GM18520 (cell line): Measurements from ENCODE around the gene CALY.

Experiments
- ATAC-seq: cut with Tn5 transposase; IDR thresholded peaks from one replicate; pipeline ENCODE4 v1.9.1; 2021; ENCODE audit not compliant: unreplicated experiment

CALY gene

DNA sequence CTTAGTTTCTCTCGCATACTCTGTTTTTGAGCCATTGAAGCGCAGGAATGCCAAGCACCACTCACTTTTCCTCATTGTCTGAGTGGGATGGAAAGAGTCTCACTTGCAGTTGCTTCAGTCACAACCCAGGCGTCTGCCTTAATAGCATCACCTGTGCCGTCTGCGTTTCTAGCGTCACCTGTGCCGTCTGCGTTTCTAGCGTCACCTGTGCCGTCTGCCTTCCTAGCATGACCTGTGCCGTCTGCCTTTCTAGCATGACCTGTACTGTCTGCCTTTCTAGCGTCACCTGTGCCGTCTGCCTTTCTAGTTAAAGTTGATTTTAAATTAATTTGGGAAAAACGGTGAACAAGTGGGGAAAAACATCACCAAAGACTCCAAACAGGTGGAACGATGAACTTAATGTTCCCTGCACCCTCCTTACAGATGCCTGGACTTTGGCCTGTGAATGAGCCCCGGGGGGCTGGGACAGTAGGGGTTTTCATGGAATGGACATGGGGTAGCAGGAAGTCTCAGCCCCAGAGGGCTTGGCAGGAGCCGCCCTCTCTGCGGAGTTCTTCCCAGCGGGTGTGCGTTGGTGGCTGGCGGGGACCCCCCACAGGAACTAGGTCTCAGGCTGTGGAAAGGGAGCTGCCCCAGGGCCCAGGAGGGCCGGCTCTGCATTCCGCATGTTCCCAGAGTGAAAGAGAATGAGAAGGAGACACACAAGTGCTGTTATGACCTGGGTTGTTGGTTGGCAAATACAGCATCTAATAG is 24.5 kb downstream of the CALY start:
- no peak for ATAC-seq

DNA sequence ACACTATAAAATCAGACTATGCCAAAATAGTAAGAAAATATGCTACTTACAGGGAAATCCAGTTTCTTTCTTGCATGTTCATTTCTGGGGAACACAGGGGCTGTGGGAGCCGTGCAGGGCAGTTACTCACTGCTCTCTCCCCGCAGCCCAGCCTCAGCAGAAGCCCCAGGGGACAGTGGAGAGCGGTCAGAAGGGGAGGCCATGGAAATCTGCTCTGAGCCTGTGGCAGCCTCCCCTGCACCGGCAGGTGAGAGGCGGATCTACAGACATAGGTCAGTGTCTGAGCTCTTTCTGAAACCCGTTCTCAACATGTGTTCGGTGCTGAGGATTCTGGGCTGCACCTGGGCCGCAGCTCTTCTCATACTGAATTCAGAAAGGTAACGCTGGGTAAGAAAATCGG is 25.1 kb downstream of the CALY start:
- ATAC-seq, result no peak

DNA sequence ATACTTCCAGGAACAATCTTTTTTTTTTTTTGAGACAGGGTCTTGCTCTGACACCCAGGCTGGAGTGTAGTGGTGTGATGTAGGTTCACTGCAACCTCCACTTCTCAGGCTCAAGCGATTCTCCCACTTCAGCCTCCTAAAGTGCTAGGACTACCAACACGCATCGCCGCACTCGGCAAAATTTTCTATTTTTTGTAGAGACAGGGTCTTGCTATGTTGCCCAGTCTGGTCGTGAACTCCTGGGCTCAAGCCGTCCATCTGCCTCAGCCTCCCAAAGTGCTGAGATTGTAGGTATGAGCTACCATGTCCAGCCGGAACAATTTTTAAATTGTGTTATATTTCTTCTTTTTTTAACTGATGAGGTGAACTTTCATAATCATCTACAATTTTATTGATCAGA is 25.9 kb downstream of the CALY start:
- no peak for ATAC-seq

DNA sequence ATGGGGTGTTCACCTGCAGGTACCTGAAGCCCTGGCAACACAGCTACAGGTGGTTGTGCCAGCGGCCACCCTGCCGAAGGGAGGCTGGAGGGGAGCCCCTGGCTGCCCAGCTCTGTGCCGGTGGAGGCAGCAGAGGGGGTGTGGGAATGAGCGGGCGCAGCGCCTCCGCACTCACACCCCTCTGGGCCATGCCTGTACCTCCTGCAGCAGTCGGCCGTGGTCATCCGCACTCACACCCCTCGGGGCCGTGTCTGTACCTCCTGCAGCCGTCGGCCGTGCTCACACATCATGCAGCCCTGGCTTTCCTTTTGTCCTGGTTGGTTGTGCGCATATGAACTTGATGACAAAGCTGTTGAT is 26.3 kb downstream of the CALY start:
- no peak for ATAC-seq

DNA sequence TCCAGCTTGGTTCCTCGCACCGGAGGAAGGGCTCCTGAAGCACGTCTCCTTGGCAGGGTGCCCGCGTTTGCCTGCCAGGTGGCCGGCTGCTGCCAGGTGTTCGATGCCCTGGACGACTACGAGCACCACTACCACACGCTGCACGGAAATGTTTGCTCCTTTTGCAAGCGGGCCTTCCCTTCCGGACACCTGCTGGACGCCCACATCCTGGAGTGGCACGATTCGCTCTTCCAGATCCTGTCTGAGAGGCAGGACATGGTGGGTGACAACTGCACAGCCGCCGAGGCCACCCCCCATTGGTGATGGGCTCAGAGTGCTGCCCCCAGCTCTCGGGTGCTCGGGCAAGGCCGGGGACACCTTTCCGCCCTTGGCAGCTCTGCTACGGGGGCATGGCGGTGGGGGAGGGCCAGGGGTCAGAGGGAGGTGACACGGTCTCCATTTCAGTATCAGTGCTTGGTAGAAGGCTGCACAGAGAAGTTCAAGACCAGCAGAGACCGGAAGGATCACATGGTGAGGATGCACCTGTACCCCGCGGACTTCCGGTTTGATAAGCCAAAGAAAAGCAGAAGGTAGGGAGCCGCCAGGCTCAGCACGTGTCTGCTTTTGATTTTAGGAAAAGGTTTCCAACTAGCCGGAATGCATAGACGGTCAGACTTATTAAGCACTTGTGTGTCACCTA is 26.8 kb downstream of the CALY start:
- ATAC-seq, result no peak

DNA sequence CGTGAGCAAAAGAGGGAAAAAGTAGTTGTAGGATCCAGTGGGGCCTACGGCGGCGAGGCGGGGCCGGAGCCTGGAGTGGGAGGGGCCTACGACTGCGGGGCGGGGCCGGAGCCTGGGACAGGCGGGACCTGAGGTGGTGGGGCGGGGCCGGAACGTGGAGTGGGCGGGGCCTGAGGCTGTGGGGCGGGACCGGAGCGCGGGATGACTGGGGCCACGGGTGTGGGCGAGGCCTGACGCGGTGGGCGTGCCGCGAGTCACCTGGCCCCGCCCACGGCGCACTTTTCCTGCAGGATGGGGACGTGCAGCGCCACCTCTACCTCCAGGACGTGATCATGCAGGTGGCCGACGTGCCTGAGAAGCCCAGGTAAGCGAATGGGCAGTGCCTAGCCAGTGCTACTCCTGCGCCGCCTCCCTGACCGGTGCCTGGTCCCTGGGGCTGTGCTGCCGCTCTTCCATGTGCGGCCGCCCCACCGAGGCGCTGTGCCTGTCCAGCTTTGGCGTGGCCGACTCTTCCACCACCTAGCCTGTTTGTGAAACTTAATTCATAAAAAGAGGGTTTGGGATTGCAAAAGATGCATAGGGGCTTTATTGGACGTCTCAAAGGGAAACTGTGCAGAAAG is 27.5 kb downstream of the CALY start:
- peak; percentile 66 for ATAC-seq

DNA sequence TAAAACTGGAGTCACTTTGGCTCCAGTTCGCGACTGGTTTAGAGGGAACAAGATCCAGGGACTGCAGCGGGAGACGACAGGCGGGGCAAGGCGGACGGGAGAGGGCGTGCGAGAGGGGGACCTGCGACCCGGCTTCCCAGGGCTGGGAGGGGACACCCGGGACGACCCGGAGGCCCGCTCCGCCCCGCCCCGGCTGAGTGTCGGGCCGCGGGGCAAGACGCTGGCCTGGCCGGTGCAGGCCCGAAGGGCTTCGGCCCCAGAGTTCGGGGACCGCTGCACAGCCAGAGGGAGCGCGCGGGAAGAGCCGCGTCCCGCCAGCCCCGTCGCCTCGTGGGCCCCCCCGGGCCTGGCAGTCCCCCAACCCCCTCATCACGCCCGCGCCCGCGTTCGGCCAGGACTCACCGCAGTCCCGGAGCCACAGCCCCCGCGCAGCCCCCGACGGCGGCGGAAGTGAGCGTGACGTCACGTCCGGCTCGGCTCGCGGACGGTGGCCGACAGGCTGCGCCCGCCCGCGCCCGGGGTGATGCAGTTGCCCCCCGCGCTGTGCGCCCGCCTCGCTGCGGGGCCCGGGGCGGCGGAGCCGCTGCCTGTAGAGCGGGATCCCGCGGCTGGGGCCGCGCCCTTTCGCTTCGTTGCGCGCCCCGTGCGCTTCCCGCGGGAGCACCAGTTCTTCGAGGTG is 28.1 kb downstream of the CALY start, which contains the start of the genes TUBGCP2 and ZNF511:
TSS of gene TUBGCP2 (minus strand) at position 452 of the 679 bp plus-strand sequence. CDS start 5,931 bp downstream, outside the sequence.
TSS of gene ZNF511 (plus strand) at position 494 of the 679 bp plus-strand sequence. CDS start at position 524, 30 bp downstream.
- ATAC-seq, result peak; percentile 71

DNA sequence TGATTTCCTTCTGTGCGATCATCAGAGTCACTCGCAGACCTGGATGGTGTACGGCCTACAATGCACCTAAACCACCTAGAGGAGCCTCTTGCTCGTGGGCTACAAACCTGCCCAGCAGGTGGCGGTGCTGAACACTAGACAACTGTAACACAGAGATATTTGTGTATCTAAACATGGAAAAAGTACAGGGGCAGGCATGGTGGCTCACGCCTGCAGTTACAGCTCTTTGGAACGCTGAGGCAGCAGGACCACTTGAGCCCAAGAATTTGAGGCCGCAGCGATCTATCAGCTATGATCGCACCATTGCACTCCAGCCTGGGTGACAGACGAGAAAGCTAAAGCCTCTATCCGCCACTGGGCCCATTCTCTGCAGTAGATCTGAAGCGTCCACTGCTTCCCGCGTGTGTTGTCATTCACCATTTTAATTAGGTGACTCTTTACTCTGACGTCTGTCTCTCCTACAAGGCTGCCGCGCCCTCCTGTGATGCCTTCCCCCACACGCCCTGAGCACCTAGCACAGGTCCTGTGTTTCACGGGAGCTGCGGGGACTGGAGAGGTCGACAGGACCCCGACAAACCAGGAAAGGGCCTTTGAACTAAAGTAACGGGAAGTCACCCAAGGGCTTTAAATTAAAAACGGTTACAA is 28.8 kb downstream of the CALY start:
- peak; percentile 33 for ATAC-seq

DNA sequence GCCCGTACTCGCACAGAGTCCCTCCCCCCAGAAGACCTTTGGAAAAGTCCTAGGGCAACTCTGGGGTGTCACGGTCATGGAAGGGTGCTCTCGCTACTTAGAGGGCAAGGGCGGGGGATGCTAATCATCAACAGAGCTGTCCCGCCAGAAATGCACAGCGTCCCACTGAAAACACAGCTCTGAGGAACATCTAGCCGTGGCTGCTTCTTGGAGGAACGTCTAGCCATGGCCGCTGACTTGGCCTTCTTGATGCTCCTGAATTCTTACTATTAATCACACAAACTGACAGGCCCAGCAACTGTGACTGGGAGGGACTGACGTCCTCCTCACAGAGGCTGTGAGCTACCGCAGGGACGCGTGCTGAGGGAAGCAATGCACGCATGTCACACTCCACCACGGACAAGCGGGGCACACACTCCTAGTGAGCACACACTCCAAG is 29.7 kb downstream of the CALY start:
- ATAC-seq, result no peak

DNA sequence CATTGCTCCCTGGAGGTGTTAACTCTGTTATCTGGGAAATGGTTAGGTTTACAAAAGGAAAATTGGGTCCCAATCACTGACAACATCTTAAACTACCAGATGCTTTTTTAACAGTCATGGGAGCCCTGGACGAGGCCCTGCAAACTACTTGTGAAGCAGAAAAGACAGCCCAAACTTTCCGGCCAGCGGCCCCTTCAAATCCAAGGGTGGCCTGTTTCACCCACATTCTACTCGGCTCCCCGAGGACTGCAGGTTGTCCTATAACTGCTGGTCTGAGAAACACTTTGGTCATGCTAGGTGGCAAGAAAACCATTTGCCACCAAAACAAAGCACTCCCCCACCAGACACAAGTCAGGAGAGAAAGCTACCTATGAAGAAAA is 30.6 kb downstream of the CALY start:
- ATAC-seq, result no peak

DNA sequence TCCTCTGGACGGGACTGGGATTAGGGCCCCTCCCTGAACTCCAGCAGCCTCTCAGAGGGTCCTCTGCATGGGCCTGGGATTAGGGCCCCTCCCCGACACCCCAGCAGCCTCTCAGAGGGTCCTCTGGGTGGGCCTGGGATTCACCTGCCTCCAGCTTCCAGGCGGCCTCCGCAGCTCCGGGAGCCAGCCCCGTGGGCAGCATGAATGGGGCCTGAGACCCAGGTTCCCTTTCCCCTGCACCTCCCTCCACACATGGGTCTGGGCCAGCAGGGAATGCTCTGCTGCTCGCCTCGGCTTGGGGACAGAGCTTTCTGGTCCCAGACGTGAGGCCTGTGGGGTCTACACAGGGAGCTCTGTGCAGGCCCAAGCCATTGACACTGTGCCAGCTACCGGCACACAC is 33.5 kb downstream of the CALY start:
- ATAC-seq, result no peak

DNA sequence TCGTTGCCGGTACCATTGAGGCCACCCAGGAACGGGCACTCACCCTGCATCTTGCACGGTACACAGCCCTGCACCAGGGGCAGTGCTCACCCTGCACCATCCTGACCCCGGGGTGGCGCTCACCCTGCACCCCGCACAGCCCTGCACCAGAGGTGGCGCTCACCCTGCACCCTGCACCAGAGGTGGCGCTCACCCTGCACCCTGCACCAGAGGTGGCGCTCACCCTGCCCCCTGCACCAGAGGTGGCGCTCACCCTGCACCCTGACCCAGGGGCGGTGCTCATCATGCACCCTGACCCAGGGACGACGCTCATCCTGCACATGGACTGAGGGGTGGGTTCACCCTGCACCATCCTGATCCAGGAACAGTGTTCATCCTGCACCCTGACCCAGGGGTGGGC is 34.5 kb downstream of the CALY start:
- no peak for ATAC-seq

DNA sequence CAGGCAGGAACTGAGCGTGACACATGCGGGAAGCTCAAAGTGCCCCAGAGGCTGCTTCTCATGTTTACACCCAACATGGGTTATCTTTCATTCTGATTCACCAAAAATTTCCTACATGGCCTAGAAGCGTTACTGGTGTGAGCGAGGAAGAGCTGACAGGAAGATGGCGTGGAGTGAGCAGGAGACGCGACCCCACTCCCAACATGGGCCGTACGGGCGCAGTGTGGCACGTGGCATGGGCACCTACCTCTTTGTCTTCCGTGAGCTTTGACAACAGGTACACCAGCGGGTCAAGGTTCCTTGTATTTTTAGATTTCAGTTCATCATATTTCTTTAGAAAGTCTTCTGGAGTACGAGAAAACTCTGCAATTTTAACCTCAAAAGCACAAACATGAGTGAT is 37.0 kb downstream of the CALY start:
- no peak for ATAC-seq

DNA sequence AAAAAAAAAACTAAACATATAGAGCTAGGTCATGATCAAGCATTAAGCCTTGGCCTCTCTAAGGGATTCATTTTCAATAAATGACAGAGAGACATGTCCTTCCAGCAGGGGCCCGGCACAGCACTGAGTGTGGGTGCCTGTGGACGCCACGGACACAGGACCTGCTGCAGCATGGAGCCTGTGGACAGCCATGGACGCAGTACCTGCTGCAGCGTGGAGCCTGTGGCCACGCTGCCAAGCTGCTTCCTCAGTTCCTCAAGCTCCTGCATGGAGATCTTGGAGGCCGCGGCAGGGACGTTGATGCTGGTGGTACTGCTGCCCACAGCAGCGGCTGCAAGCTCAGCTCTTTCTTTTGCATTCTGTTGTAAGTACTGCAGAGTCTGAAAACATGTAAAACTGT is 37.5 kb downstream of the CALY start:
- ATAC-seq, result no peak

DNA sequence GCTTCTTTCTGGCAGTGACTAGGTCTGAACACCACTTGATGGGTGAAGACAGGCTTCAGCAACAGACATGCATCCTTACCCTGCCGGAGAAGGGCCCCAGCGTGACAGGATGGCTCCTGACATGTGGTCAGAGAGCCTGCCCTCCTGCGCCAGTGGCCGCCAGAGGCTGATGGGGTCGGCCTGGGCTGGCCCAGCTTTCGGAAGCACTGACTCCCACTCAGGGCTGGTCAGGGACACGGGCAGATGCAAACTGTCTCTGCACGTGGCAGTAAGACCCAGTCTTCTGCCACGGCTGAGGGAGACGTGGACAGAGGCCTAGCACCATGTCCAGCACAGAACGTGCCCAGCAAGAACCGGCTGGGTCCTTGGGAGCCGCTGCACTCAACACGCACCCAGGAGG is 38.2 kb downstream of the CALY start:
- ATAC-seq, result no peak

DNA sequence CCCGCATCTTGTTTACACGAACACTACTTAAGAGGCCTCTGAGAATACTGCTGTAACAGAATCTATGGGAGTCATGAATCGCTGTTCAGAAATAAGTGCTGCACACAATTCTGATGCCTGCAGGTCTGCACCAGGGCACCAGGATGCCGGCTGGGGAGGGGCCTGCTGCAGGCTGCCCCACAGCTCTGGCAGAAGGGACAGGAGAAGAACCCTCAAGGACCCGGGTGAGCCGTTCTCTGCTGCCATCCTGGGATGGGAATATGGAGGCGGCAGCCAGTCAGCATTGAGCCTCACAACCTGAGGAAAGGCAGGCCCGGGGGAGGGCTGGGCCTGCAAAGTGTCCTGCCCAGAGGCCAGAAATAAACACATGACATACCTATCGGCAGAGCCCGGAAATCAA is 39.2 kb downstream of the CALY start:
- ATAC-seq, result no peak

DNA sequence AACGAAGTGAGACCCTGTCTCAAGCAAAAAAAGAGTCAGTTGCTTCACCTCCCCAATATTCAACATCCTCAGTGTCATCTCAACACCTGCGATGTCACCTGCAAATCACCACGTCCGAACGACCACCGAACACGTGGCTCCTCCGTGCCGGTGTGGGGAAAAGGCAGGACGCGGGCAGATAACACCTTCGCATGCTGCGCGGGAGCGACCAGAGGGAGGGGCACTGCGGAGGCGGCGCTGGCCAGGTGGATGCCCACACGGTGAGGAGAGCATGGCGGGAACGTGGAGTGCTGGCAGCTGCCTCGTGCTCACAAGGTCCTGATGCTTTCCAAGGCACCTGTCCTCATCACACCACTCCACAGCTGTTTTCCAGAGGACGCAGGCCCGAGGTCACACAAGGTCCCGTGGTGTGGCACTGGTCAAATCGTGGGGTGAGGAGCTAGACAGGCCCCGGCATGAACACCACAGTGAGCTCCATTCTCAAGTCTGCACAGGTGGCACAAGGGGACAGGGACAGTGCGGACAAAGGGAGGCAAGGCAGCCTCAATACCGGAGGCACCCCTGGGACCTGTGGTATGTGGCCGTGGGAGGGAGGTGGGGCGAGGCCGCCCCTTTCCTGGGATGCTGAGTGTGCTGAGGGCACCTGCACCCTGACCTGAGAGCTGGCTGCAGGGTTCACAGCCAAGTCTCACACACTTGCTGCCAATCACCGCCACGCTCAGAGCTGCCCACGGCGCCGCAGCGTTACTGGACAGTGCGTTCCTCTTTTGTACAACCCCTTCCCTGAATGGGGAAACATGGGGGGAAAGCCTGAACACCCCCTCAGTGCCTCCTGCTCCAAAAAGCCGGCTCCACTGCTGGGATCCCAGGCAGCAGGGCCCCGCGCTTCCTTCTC is 41.0 kb downstream of the CALY start:
- ATAC-seq, result no peak

DNA sequence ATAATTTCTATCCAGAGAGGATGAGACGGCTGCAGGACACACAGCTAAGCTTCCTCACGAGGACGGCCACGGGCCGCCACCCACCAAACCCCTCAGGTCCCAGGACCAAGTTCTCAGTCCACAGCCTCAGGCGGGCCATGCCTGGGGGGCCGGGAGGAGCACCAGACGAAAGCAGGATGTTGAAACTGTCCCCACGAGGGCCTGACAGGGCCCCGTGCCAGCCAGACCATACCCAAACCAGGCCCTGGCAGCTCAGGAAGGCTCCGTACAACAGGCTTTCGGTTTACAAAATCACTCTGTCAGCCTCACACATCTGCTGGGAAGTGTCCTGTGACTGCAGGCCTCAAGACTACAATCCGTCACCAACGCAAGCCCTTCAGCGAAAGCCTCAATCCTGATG is 42.5 kb downstream of the CALY start:
- ATAC-seq, result no peak

DNA sequence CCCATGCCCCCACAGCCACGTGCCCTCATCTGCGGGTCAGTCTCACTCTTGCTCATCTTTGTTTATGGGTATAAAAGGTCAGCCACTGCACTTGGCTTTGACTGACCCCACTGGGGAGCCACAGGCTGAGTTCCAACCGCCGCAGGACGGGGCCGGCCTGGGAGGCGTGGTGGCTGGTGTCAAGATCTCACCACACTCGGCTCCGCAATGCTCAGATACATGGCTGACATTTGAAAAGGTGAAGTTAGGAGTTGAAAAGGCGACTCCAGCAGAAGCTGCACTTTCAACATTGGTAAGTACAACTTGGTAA is 42.9 kb downstream of the CALY start:
- ATAC-seq, result no peak
